Cardiac septum (tissue), 1 donor: ENCODE results near the gene DPP6. TPM values are rescaled to one million over a fixed set of nuclear protein-coding genes. Genes with fewer than 3 reads are reported as not detected.
A peak's percentile ranks its signal among the peaks of the same experiment; 100 is the strongest.

Experiments used
- DNase-seq: peaks from one replicate; pipeline ENCODE4 v3.0.0-alpha.2; 2020; ENCODE audit warnings: low spot score
- intact Hi-C: fragments of 100-400 bp; cut with DNase I; formaldehyde crosslinking; loops from one replicate; pipeline ENCODE4 v1.14.0; 2022
- total RNA-seq: library from RNA; stranded (reverse); fragmentation: NEBNext Ultra II Directional; extraction: Animal tissue kit (Norgen Biotek cat#: 25700); gene quantifications from one replicate; pipeline ENCODE4 v1.2.1, GENCODE V29; 2021
- donor health status: DM: no; HTN: no; CAD: no.

Gene DPP6
- total RNA-seq, 1 donor from 2014 or later: not detected

GRCh38 chr7:154698726-154699291, 646.6 kb downstream of the DPP6 start:
- intact Hi-C loops: no loop called here
- no peak for DNase-seq

GRCh38 chr7:154699417-154699816, 647.2 kb downstream of the DPP6 start:
- no peak for DNase-seq
- intact Hi-C loops: no loop called here

GRCh38 chr7:154709840-154710520, 657.8 kb downstream of the DPP6 start:
- intact Hi-C loops: no loop called here
- no peak for DNase-seq

GRCh38 chr7:154720016-154720415, 667.8 kb downstream of the DPP6 start:
- DNase-seq: no peak
- intact Hi-C loops: no loop called here

GRCh38 chr7:154721086-154721485, 668.9 kb downstream of the DPP6 start:
- no peak for DNase-seq
- intact Hi-C loops: no loop called here

- intact Hi-C loops: no loop called here
- no peak for DNase-seq
These were observed 674.2 kb downstream of the DPP6 start for GRCh38 chr7:154726368-154726767.

GRCh38 chr7:154729056-154729455, 676.9 kb downstream of the DPP6 start:
- DNase-seq: no peak
- intact Hi-C loops: no loop called here

- intact Hi-C loops: no loop called here
- peak; percentile 53 for DNase-seq
These were observed 683.6 kb downstream of the DPP6 start for GRCh38 chr7:154735766-154736165.

GRCh38 chr7:154736389-154736788, 684.2 kb downstream of the DPP6 start:
- DNase-seq: no peak
- intact Hi-C loops: no loop called here

- DNase-seq: peak; percentile 5
- intact Hi-C loops: no loop called here
These were observed 686.0 kb downstream of the DPP6 start for GRCh38 chr7:154738216-154738615.

- DNase-seq: peak; percentile 71
These were observed 688.9 kb downstream of the DPP6 start for GRCh38 chr7:154741131-154741530.

GRCh38 chr7:154743206-154743605, 691.0 kb downstream of the DPP6 start:
- intact Hi-C loops: no loop called here
- peak; percentile 9 for DNase-seq

More at GRCh38 chr7:154741131-154741530, 688.9 kb downstream of the DPP6 start:
- intact Hi-C loops: no loop called here

- DNase-seq: peak; percentile 67
These were observed 692.2 kb downstream of the DPP6 start for GRCh38 chr7:154744256-154744860.

GRCh38 chr7:154744861-154745258, 692.7 kb downstream of the DPP6 start:
- no peak for DNase-seq
- intact Hi-C loops: no loop called here

More at GRCh38 chr7:154744256-154744860, 692.2 kb downstream of the DPP6 start:
- intact Hi-C loops: no loop called here

- DNase-seq: no peak
- intact Hi-C loops: no loop called here
These were observed 694.6 kb downstream of the DPP6 start for GRCh38 chr7:154746571-154747360.

- intact Hi-C loops: no loop called here
These were observed 696.0 kb downstream of the DPP6 start for GRCh38 chr7:154748089-154748786.

GRCh38 chr7:154750353-154750801, 698.2 kb downstream of the DPP6 start:
- peak; percentile 54 for DNase-seq
- intact Hi-C loops: no loop called here

More at GRCh38 chr7:154748089-154748786, 696.0 kb downstream of the DPP6 start:
- peak; percentile 39 for DNase-seq

GRCh38 chr7:154753226-154753625, 701.0 kb downstream of the DPP6 start:
- intact Hi-C loops: no loop called here
- no peak for DNase-seq

- intact Hi-C loops: no loop called here
- DNase-seq: peak; percentile 57
These were observed 705.6 kb downstream of the DPP6 start for GRCh38 chr7:154757756-154758155.
